Endothelial cell of umbilical vein (primary cell): ENCODE measurements around the gene SLC12A2. TPM values are rescaled to one million over a fixed set of nuclear protein-coding genes. Genes with fewer than 3 reads are reported as not detected.

Experiments
- BruUV-seq: library from RNA; stranded (reverse); fragments of 400-500 nt; replicated peaks from 2 replicates; lab custom pipeline; 2021; lab: Mats Ljungman, UMichigan
- CTCF ChIA-PET: fragments of 300-600, 350-600 bp; sonication (Branson Sonifier 250); formaldehyde crosslinking; loops from one replicate; lab custom pipeline; 2021; ENCODE audit warnings: antibody characterized with exemption, inconsistent platforms; lab: Charles Lee
- POLR2A ChIA-PET: fragments of 300-600, 350-600 bp; sonication (Branson Sonifier 250); formaldehyde crosslinking; loops from one replicate; lab custom pipeline; 2021; ENCODE audit warnings: antibody characterized with exemption, inconsistent platforms; lab: Charles Lee
- DNase-seq: peaks from one replicate; pipeline ENCODE4 v3.0.0-alpha.2; 2011; ENCODE audit warnings: low read depth, low spot score
- FAIRE-seq: peaks from 2 replicates; lab custom pipeline; 2011; peaks lifted over from hg19 to GRCh38; lab: Jason Lieb, UNC
- H2AFZ ChIP-seq: 2 replicates; pipeline ENCODE4 v1.6.0; 2012; ENCODE audit warnings: low read depth, low read length, control low read depth, inconsistent platforms
- H3K27ac ChIP-seq: 2 replicates; pipeline ENCODE4 v1.5.1; 2011; ENCODE audit warnings: low read depth, mild to moderate bottlenecking, control low read depth, low read length, moderate library complexity; ENCODE audit not compliant: insufficient read depth
- H3K27me3 ChIP-seq, 2 experiments: 2 replicates each; pipeline versions ENCODE4 v1.6.0 to v1.6.1; 2011; ENCODE audit warnings: low read length in 2 of 2, mixed read lengths in 1 of 2; ENCODE audit not compliant: control insufficient read depth in 2 of 2, insufficient read depth in 2 of 2
- H3K36me3 ChIP-seq, 2 experiments: 2 replicates in 1 of 2; 3 replicates in 1 of 2; pipeline ENCODE4 v1.5.1; 2011; ENCODE audit warnings: low read length in 2 of 2, mild to moderate bottlenecking in 1 of 2, moderate library complexity in 1 of 2; ENCODE audit not compliant: control insufficient read depth in 2 of 2, insufficient read depth in 2 of 2; ENCODE audit errors: extremely low read depth in 1 of 2
- H3K4me1 ChIP-seq: 3 replicates; pipeline ENCODE4 v1.5.1; 2011; ENCODE audit warnings: mild to moderate bottlenecking, low read length; ENCODE audit not compliant: control insufficient read depth, insufficient read depth; ENCODE audit errors: extremely low read depth
- H3K4me2 ChIP-seq: 2 replicates; pipeline ENCODE4 v1.6.1; 2011; ENCODE audit warnings: low read length, control low read depth, mixed read lengths; ENCODE audit not compliant: insufficient read depth
- H3K4me3 ChIP-seq, 3 experiments: fragments of 200-600 bp in 1 of 3; sonication (generic), shearing (Covaris generic) in 1 of 3; replicated peaks in 1 of 3; 2 replicates each; pipeline ENCODE4 v1.5.1; 2011 to 2016; ENCODE audit warnings: control low read depth in 3 of 3, low read length in 3 of 3, mild to moderate bottlenecking in 2 of 3, inconsistent platforms in 1 of 3, low read depth in 1 of 3, moderate library complexity in 1 of 3; ENCODE audit not compliant: insufficient read depth in 1 of 3
- H3K79me2 ChIP-seq: 2 replicates; pipeline ENCODE4 v1.6.0; 2012; ENCODE audit warnings: low read length, inconsistent platforms; ENCODE audit not compliant: control insufficient read depth, insufficient read depth
- H3K9ac ChIP-seq: replicated peaks from 2 replicates; pipeline ENCODE3; 2011; ENCODE audit warnings: low read length, control low read depth; ENCODE audit not compliant: insufficient read depth; ENCODE audit errors: extremely low read depth
- H3K9me1 ChIP-seq: replicated peaks from 3 replicates; pipeline ENCODE4 v1.6.0; 2011; ENCODE audit warnings: mild to moderate bottlenecking, low read length; ENCODE audit not compliant: control insufficient read depth, insufficient read depth; ENCODE audit errors: extremely low read depth
- H3K9me3 ChIP-seq: replicated peaks from 2 replicates; pipeline ENCODE4 v1.5.1; 2012; ENCODE audit warnings: low read length, inconsistent platforms; ENCODE audit not compliant: control insufficient read depth, insufficient read depth
- H4K20me1 ChIP-seq: replicated peaks from 2 replicates; pipeline ENCODE3; 2011; ENCODE audit warnings: mild to moderate bottlenecking, low read length; ENCODE audit not compliant: control insufficient read depth, insufficient read depth; ENCODE audit errors: extremely low read depth
- EZH2 ChIP-seq: IDR thresholded peaks from 2 replicates; pipeline ENCODE4 v1.6.1; 2012; ENCODE audit warnings: borderline replicate concordance, low read depth, mild to moderate bottlenecking, moderate library complexity, low read length, inconsistent platforms; ENCODE audit not compliant: severe bottlenecking
- FOS ChIP-seq: IDR thresholded peaks from 2 replicates; pipeline ENCODE4 v1.6.1; 2011; ENCODE audit warnings: mild to moderate bottlenecking, low read length, moderate library complexity, borderline replicate concordance; ENCODE audit not compliant: insufficient read depth
- GATA2 ChIP-seq: IDR thresholded peaks from 2 replicates; pipeline ENCODE4 v1.7.0; 2011; ENCODE audit warnings: low read depth, mild to moderate bottlenecking, moderate library complexity, mixed read lengths, low read length; ENCODE audit not compliant: insufficient read length, insufficient read depth
- JUN ChIP-seq: IDR thresholded peaks from 2 replicates; pipeline ENCODE4 v1.6.1; 2011; ENCODE audit warnings: borderline replicate concordance, low read depth; ENCODE audit not compliant: insufficient read length, insufficient read depth
- POLR2A ChIP-seq: IDR thresholded peaks from 2 replicates; pipeline ENCODE4 v1.6.1; 2012; ENCODE audit warnings: low read depth, mild to moderate bottlenecking, control low read depth, low read length
- POLR2AphosphoS5 ChIP-seq: IDR thresholded peaks from 2 replicates; pipeline ENCODE4 v1.6.1; 2012; ENCODE audit warnings: low read depth, mild to moderate bottlenecking, control low read depth, low read length, moderate library complexity; ENCODE audit not compliant: insufficient read depth
- dilution Hi-C: fragments of 300-500 bp; cut with MboI; formaldehyde crosslinking; loops from one replicate; pipeline ENCODE4 v1.15.0; 2019; ENCODE audit warnings: low sequenced_read_pairs; ENCODE audit not compliant: extremely low pct_ligation_motif_present
- intact Hi-C: fragments of 100-400 bp; cut with micrococcal nuclease; formaldehyde crosslinking; loops from one replicate; pipeline ENCODE4 v1.10.0; 2022
- polyA plus RNA-seq, 4 experiments: library from polyadenylated mRNA; depleted of rRNA in 3 of 4; stranded (reverse) in 3 of 4; unstranded in 1 of 4; fragments of >200 nt; gene quantifications; 2 replicates each; pipeline versions ENCODE4 v1.2.1 to v1.2.3, GENCODE V29; 2011 to 2012; ENCODE audit warnings: missing spikeins in 1 of 4
- total RNA-seq: library from RNA; stranded (reverse); gene quantifications from 2 replicates; pipeline ENCODE4 v1.2.3, GENCODE V29; 2021
- TF ChIP-seq, protein P1 (sequence below), 2 donors: IDR thresholded peaks; 1 replicate in 1 of 2; 2 replicates in 1 of 2; pipeline ENCODE4 v1.5.1; 2011; ENCODE audit warnings: low read length in 2 of 2, mild to moderate bottlenecking in 2 of 2, moderate library complexity in 2 of 2, control low read depth in 1 of 2, inconsistent platforms in 1 of 2, low read depth in 1 of 2; ENCODE audit not compliant: insufficient read depth in 1 of 2; ENCODE audit errors: extremely low read depth in 1 of 2

The SLC12A2 gene
- total and polyA plus RNA-seq, 2 donors (not counting 3 experiments of a cell fraction or from before 2014, with no cell fraction given) = 11.0 to 59.5 TPM

GRCh38 chr5:128163991-128164390 is 80.4 kb downstream of the SLC12A2 start:
- ChIA-PET CTCF (interaction anchor here (0.7 to 2.1 kb wide), 2 partner anchors 286 to 406 kb away, joined by 3 to 5 read pairs; no protein-coding TSS in a partner anchor), POLR2A (no interaction called here)
- intact Hi-C loops (loop anchor here (2.0 kb wide), 1 partner anchor 13 kb away; no protein-coding TSS in a partner anchor), dilution Hi-C loops (no loop called here)
- Histone ChIP-seq H3K9me3 (no peaks in the 10 kb centered on the region), H2AFZ (no peak overlapping the region), H3K79me2 (no peaks in the 10 kb centered on the region), H3K4me3 (no peak overlapping the region), H3K9me1 (no peaks in the 10 kb centered on the region), H3K4me2 (no peak overlapping the region), H3K27ac (no peak overlapping the region), H3K36me3 (peaks cover 0 to 2% of the 10 kb centered on the region in 2 experiments), H3K4me1 (peaks cover 5% of the 10 kb centered on the region), H3K9ac (no peak overlapping the region), H3K27me3 (no peaks in the 10 kb centered on the region), H4K20me1 (no peaks in the 10 kb centered on the region)
- BruUV-seq = no TSS peak
- FAIRE-seq (peak; percentile 66), DNase-seq (peak; percentile 46)
- TF ChIP-seq POLR2A = no peak
- no peak for TF ChIP-seq GATA2
- TF ChIP-seq, protein P1, sequence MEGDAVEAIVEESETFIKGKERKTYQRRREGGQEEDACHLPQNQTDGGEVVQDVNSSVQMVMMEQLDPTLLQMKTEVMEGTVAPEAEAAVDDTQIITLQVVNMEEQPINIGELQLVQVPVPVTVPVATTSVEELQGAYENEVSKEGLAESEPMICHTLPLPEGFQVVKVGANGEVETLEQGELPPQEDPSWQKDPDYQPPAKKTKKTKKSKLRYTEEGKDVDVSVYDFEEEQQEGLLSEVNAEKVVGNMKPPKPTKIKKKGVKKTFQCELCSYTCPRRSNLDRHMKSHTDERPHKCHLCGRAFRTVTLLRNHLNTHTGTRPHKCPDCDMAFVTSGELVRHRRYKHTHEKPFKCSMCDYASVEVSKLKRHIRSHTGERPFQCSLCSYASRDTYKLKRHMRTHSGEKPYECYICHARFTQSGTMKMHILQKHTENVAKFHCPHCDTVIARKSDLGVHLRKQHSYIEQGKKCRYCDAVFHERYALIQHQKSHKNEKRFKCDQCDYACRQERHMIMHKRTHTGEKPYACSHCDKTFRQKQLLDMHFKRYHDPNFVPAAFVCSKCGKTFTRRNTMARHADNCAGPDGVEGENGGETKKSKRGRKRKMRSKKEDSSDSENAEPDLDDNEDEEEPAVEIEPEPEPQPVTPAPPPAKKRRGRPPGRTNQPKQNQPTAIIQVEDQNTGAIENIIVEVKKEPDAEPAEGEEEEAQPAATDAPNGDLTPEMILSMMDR (IDR thresholded peaks at IDR 0.05; ENCODE audit: extremely low read depth in 1 of 2, insufficient read depth in 1 of 2, low read depth in 1 of 2, low read length in 2 of 2) = no peak
- TF ChIP-seq JUN = no peak
- no peak for TF ChIP-seq FOS
- TF ChIP-seq EZH2 = no peak
- TF ChIP-seq POLR2AphosphoS5 = no peak
